Fibroblast of the aortic adventitia (primary cell): ENCODE measurements around the gene SRPX2. TPM values are rescaled to one million over a fixed set of nuclear protein-coding genes. Genes with fewer than 3 reads are reported as not detected.

Experiments
- DNase-seq: peaks from one replicate; pipeline ENCODE4 v3.0.0-alpha.2; 2010; ENCODE audit warnings: low read depth
- H3K4me3 ChIP-seq: 2 replicates; pipeline ENCODE4 v1.5.1; 2011; ENCODE audit warnings: low read depth, mild to moderate bottlenecking, control low read depth, low read length, moderate library complexity
- total RNA-seq: library from RNA; depleted of rRNA; stranded (reverse); fragments of >200 nt; gene quantifications from 2 replicates; pipeline ENCODE4 v1.2.3, GENCODE V29; 2012; ENCODE audit warnings: low replicate concordance
- TF ChIP-seq, protein P1 (sequence below): IDR thresholded peaks from 2 replicates; pipeline ENCODE4 v1.5.1; 2011; ENCODE audit warnings: mild to moderate bottlenecking, low read length, control low read depth, inconsistent platforms; ENCODE audit not compliant: insufficient read depth

The SRPX2 gene
- total RNA-seq, 1 donor, result 26.8 TPM

DNA sequence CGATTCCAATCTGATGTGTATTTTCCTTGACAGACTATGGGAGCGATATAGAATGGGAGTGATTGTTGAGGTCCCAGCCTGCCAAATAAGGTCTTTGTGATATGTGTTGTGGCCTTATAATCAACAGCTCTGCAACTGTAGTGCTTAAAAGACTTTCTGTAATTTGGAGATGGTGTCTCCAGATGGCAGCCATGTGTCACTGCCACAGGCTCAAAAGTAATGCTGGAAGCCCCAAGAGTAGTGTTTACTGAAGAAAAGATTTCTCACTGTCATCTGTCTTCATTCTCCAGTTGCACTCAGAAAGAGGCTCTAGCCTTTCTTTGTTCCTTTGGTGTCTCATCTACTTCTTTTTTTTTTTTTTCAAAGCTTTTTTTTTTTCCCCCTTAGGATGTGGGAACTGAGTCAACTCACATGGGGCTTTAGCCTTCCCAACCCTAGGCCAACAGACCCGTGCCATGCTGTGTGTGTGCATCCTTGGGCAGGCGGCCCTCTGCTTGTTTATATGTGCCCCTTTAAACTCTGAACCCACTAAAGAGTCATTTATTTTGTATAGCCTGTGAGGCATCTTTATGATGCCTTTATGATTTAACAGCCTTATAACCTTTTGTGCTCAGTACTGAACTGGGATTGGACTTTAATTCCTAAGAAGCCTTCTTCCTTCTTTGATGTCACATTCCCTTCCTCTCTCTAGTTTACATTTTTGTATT, 15.6 kb downstream of the SRPX2 start:
- H3K4me3 ChIP-seq, result no peak overlapping the region
- TF ChIP-seq, protein P1, sequence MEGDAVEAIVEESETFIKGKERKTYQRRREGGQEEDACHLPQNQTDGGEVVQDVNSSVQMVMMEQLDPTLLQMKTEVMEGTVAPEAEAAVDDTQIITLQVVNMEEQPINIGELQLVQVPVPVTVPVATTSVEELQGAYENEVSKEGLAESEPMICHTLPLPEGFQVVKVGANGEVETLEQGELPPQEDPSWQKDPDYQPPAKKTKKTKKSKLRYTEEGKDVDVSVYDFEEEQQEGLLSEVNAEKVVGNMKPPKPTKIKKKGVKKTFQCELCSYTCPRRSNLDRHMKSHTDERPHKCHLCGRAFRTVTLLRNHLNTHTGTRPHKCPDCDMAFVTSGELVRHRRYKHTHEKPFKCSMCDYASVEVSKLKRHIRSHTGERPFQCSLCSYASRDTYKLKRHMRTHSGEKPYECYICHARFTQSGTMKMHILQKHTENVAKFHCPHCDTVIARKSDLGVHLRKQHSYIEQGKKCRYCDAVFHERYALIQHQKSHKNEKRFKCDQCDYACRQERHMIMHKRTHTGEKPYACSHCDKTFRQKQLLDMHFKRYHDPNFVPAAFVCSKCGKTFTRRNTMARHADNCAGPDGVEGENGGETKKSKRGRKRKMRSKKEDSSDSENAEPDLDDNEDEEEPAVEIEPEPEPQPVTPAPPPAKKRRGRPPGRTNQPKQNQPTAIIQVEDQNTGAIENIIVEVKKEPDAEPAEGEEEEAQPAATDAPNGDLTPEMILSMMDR, result no peak
- no peak for DNase-seq

DNA sequence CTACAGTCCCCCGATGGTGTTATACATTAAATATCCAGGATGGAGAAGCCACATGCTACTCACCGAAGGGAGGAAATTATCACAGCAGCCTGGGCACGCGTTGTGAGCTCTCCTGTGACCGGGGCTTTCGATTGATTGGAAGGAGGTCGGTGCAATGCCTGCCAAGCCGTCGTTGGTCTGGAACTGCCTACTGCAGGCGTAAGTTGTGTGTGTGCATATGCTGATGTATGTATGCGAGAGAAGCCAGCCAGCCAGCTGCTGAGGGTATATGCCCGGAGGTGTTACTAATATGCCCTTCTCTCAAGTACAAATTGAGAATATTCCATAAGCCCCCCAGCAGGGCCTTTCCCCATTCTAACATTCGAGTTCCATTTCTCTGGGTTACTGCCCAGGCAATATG, 18.2 kb downstream of the SRPX2 start:
- H3K4me3 ChIP-seq, result no peak overlapping the region
- DNase-seq, result no peak
- TF ChIP-seq, protein P1, result no peak

DNA sequence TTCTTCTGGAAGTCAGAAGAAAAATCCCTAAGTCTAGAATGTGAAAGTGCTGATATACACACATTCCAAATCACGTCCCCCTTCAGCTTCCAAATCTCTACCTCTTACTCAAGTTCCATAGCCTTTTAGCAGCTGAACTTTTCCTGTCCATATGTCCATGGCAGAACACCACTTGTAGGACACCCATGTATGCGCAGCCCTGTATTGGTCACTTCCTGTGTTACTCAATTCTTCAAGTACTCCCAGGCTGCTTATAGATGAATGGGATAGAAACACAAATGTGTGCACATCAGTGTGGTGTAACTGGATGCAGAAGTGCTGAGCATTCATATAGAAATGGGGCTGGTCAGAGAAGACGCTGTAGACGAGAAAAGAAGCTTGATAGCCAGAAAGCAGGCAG, 18.8 kb downstream of the SRPX2 start:
- TF ChIP-seq, protein P1, result no peak
- no peak overlapping the region for H3K4me3 ChIP-seq
- DNase-seq, result no peak

GRCh38 chrX:100663642-100664041, 19.6 kb downstream of the SRPX2 start:
- no peak for DNase-seq
- no peak overlapping the region for H3K4me3 ChIP-seq
- TF ChIP-seq, protein P1, result no peak

- TF ChIP-seq, protein P1, result no peak
- H3K4me3 ChIP-seq, result no peak overlapping the region
- no peak for DNase-seq
These were observed 29.0 kb downstream of the SRPX2 start for GRCh38 chrX:100672966-100673365.

DNA sequence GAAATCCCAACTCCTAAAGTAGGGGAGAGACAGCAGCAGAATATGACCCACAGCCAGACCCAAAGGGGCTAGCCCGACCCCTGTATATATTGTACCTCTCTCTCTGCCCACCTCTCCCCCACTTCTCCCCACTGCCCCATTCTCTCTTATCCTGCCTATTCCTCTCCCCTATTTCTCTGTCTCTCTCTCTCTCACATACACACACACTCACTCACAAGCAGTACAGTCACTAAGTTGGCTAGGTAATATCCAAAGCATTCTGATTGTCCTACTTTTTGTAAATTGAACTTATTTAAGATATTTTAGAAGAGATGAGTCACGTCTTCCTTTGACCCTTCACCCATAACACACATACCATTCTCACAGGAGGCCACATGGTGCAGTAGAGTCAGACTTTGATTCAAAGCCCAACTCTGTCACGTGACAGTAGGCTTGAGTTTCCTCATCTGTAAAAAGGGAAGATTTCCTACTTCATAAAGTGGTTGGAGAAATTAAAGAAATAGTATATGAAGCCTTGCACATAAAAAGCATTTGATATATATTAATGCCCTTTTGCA, 29.5 kb downstream of the SRPX2 start:
- DNase-seq, result peak; percentile 73
- H3K4me3 ChIP-seq, result no peak overlapping the region
- TF ChIP-seq, protein P1, result no peak
